Measurements from ENCODE around the gene KLHL22. TPM values are rescaled to one million over a fixed set of nuclear protein-coding genes. Genes with fewer than 3 reads are reported as not detected.

Gene KLHL22
- total RNA-seq, 1 experiment from 2014 or later = 14.5 TPM

DNA sequence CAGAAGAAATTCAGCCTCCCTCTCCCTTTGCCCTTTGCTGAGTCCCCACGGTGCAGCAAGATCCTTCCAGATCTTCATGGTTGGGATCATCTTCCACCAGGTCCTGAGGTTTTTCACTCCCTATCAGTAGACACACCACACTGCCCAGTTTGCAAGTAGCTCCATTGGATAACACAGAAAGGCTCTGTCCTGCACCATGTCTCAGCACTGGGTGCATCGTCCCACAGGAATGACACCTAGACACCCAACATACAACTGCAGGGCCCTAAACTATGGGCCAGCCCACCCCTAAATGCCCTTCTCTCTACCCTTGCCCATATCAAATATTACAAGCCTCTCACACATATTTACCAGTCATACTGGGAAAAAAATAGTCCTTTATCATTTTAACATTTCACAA is 9.4 kb downstream of the KLHL22 start:
- ChIA-PET CTCF (no interaction called here), POLR2A (no interaction called here)
- DNase-seq (ENCODE audit: low read depth, low spot score) (no peak), ATAC-seq (no peak)
- H3K4me3 ChIP-seq (ENCODE audit: low read depth in 2 of 2, low read length in 2 of 2) = no peak overlapping the region
- in situ Hi-C loops (cut with HindIII; ENCODE audit: low pct_unique_long_range_greater_than_20kb, low sequenced_read_pairs) = no loop called here
- no peaks in the 10 kb centered on the region for H3K36me3 ChIP-seq (ENCODE audit: control insufficient read depth, insufficient read depth, low read length)
- BruUV-seq (replicated peaks) = no TSS peak
- TF ChIP-seq, protein P1, sequence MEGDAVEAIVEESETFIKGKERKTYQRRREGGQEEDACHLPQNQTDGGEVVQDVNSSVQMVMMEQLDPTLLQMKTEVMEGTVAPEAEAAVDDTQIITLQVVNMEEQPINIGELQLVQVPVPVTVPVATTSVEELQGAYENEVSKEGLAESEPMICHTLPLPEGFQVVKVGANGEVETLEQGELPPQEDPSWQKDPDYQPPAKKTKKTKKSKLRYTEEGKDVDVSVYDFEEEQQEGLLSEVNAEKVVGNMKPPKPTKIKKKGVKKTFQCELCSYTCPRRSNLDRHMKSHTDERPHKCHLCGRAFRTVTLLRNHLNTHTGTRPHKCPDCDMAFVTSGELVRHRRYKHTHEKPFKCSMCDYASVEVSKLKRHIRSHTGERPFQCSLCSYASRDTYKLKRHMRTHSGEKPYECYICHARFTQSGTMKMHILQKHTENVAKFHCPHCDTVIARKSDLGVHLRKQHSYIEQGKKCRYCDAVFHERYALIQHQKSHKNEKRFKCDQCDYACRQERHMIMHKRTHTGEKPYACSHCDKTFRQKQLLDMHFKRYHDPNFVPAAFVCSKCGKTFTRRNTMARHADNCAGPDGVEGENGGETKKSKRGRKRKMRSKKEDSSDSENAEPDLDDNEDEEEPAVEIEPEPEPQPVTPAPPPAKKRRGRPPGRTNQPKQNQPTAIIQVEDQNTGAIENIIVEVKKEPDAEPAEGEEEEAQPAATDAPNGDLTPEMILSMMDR (IDR thresholded peaks at IDR 0.05) = no peak
- TF ChIP-seq, protein P2, sequence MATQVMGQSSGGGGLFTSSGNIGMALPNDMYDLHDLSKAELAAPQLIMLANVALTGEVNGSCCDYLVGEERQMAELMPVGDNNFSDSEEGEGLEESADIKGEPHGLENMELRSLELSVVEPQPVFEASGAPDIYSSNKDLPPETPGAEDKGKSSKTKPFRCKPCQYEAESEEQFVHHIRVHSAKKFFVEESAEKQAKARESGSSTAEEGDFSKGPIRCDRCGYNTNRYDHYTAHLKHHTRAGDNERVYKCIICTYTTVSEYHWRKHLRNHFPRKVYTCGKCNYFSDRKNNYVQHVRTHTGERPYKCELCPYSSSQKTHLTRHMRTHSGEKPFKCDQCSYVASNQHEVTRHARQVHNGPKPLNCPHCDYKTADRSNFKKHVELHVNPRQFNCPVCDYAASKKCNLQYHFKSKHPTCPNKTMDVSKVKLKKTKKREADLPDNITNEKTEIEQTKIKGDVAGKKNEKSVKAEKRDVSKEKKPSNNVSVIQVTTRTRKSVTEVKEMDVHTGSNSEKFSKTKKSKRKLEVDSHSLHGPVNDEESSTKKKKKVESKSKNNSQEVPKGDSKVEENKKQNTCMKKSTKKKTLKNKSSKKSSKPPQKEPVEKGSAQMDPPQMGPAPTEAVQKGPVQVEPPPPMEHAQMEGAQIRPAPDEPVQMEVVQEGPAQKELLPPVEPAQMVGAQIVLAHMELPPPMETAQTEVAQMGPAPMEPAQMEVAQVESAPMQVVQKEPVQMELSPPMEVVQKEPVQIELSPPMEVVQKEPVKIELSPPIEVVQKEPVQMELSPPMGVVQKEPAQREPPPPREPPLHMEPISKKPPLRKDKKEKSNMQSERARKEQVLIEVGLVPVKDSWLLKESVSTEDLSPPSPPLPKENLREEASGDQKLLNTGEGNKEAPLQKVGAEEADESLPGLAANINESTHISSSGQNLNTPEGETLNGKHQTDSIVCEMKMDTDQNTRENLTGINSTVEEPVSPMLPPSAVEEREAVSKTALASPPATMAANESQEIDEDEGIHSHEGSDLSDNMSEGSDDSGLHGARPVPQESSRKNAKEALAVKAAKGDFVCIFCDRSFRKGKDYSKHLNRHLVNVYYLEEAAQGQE (IDR thresholded peaks at IDR 0.05; ENCODE audit: insufficient read depth in 1 of 2, low read depth in 2 of 2, low read length in 1 of 2) = no peak
- no peak for TF ChIP-seq SIN3A (IDR thresholded peaks at IDR 0.05; ENCODE audit: borderline replicate concordance, insufficient read depth, low read depth, low read length)
- no peak for TF ChIP-seq TCF7L2 (IDR thresholded peaks at IDR 0.05; ENCODE audit: low read depth, low read length)
- TF ChIP-seq POLR2AphosphoS5 (IDR thresholded peaks at IDR 0.05; ENCODE audit: low read depth, low read length) = no peak
- H3K27ac ChIP-seq (ENCODE audit: low read length) = no peak overlapping the region
- no peaks in the 10 kb centered on the region for H3K27me3 ChIP-seq (ENCODE audit: control insufficient read depth, insufficient read depth, low read length)
- H3K9me3 ChIP-seq (ENCODE audit: control insufficient read depth, insufficient read depth, low read depth, low read length) = no peaks in the 10 kb centered on the region
- intact Hi-C loops (cut with micrococcal nuclease; ENCODE audit: unreplicated experiment) = no loop called here
- no peaks in the 10 kb centered on the region for H3K4me1 ChIP-seq (ENCODE audit: control insufficient read depth, insufficient read depth, low read length)

DNA sequence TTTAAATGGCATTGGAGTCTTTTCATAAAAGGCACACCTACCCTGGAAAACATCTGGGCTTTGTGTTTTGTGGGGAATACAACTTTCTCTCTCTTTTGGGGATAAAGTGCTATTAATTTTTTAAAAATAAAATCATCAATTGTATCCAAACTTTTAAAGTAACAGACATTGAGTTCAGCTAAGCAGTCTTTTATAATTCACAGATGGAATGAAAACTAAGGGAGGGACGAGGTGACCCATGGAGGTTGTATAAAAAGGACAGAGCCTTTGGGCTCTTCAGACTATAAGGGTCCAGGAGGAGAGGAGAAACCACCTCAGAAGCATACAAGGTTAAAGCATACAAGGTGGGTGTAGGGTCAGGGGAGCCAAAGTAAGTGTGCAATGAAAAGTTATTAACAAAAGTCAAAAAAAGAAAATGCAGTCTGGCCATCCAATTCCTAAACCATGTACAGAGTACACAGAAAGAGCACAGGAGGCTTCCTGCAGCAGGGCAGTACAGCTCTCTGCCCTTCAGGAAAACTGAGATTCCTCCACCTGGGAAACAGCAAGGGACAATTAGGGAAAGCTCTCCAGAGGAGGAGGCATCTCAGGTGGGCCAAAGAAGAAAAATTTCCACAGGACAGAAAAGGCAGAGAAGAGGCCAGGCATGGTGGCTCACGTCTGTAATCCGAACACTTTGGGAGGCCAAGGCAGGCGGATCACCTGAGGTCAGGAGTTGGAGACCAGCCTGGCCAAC is 10.5 kb downstream of the KLHL22 start:
- intact Hi-C loops (cut with micrococcal nuclease; ENCODE audit: unreplicated experiment) = no loop called here

More for the DNA sequence above, 10.5 kb downstream of the KLHL22 start:
- Histone ChIP-seq H3K4me1 (ENCODE audit: control insufficient read depth, insufficient read depth, low read length) (no peaks in the 10 kb centered on the region), H3K9me3 (ENCODE audit: control insufficient read depth, insufficient read depth, low read depth, low read length) (no peaks in the 10 kb centered on the region), H3K4me3 (ENCODE audit: low read depth in 2 of 2, low read length in 2 of 2) (no peak overlapping the region), H3K27me3 (ENCODE audit: control insufficient read depth, insufficient read depth, low read length) (no peaks in the 10 kb centered on the region), H3K27ac (ENCODE audit: low read length) (no peak overlapping the region), H3K36me3 (ENCODE audit: control insufficient read depth, insufficient read depth, low read length) (no peaks in the 10 kb centered on the region)
- TF ChIP-seq SIN3A (IDR thresholded peaks at IDR 0.05; ENCODE audit: borderline replicate concordance, insufficient read depth, low read depth, low read length) = no peak
- TF ChIP-seq TCF7L2 (IDR thresholded peaks at IDR 0.05; ENCODE audit: low read depth, low read length) = no peak
- TF ChIP-seq POLR2AphosphoS5 (IDR thresholded peaks at IDR 0.05; ENCODE audit: low read depth, low read length) = no peak
- TF ChIP-seq, protein P1 (IDR thresholded peaks at IDR 0.05) = no peak
- TF ChIP-seq, protein P2 (IDR thresholded peaks at IDR 0.05; ENCODE audit: insufficient read depth in 1 of 2, low read depth in 2 of 2, low read length in 1 of 2) = no peak
- ChIA-PET CTCF (no interaction called here), POLR2A (no interaction called here)
- DNase-seq (ENCODE audit: low read depth, low spot score) (no peak), ATAC-seq (no peak)
- in situ Hi-C loops (cut with HindIII; ENCODE audit: low pct_unique_long_range_greater_than_20kb, low sequenced_read_pairs) = no loop called here
- no TSS peak for BruUV-seq (replicated peaks)

All from Panc1 (cell line).